Measurements from ENCODE around the gene LTBP1. TPM values are rescaled to one million over a fixed set of nuclear protein-coding genes. Genes with fewer than 3 reads are reported as not detected.
A peak's percentile ranks its signal among the peaks of the same experiment; 100 is the strongest.
"Not testable (repeated sequence)": the region's sequence is repeated elsewhere in the genome, so short reads cannot be mapped to it uniquely, and the experiment has no call there.

Gene LTBP1
- total RNA-seq, 2 donors from 2014 or later = 19.4 to 23.1 TPM

DNA sequence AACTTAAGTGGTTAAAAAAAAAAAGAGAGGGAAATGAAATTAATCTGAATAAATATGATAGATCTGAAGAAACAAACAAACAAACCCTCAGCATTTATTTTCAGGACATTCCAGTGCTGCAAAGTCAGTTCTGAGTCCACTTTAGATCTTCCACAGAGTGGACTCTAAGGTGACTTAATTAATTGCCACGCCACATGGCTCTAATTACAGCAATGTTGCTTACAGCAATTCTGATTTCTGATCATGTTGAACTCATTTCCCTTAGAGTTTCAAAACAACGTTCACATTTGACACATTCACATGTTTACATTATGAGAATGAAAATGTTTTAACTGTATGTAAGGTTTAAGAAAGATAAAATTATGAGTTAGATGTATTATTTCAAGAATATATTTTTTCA, 491.1 kb downstream of the LTBP1 start:
- intact Hi-C loops (cut with DNase I) = no loop called here
- Histone ChIP-seq H3K9me3 (no peaks in the 10 kb centered on the region), H3K4me3 (no peak overlapping the region), H3K9ac (ENCODE audit: low read depth in 2 of 2, low read length in 2 of 2) (no peak overlapping the region), H3K27ac (no peak overlapping the region), H3K4me1 (no peaks in the 10 kb centered on the region), H3K27me3 (no peaks in the 10 kb centered on the region), H3K36me3 (no peaks in the 10 kb centered on the region)
- TF ChIP-seq, protein P1, sequence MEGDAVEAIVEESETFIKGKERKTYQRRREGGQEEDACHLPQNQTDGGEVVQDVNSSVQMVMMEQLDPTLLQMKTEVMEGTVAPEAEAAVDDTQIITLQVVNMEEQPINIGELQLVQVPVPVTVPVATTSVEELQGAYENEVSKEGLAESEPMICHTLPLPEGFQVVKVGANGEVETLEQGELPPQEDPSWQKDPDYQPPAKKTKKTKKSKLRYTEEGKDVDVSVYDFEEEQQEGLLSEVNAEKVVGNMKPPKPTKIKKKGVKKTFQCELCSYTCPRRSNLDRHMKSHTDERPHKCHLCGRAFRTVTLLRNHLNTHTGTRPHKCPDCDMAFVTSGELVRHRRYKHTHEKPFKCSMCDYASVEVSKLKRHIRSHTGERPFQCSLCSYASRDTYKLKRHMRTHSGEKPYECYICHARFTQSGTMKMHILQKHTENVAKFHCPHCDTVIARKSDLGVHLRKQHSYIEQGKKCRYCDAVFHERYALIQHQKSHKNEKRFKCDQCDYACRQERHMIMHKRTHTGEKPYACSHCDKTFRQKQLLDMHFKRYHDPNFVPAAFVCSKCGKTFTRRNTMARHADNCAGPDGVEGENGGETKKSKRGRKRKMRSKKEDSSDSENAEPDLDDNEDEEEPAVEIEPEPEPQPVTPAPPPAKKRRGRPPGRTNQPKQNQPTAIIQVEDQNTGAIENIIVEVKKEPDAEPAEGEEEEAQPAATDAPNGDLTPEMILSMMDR (IDR thresholded peaks at IDR 0.05) = no peak
- no peak for DNase-seq

GRCh38 chr2:33441235-33441810, 494.6 kb downstream of the LTBP1 start:
- peak; percentile 26 for DNase-seq
- Histone ChIP-seq H3K9ac (ENCODE audit: low read depth in 2 of 2, low read length in 2 of 2) (no peak overlapping the region), H3K9me3 (no peaks in the 10 kb centered on the region), H3K4me1 (no peaks in the 10 kb centered on the region), H3K36me3 (no peaks in the 10 kb centered on the region), H3K27me3 (no peaks in the 10 kb centered on the region), H3K27ac (no peak overlapping the region), H3K4me3 (no peak overlapping the region)
- intact Hi-C loops (cut with DNase I) = no loop called here
- TF ChIP-seq, protein P1 (IDR thresholded peaks at IDR 0.05) = peak; percentile 16

- H3K9me3 ChIP-seq; H3K27ac ChIP-seq; DNase-seq; H3K36me3 ChIP-seq; H3K4me1 ChIP-seq; H3K9ac ChIP-seq (ENCODE audit: low read depth in 2 of 2, low read length in 2 of 2); H3K4me3 ChIP-seq; H3K27me3 ChIP-seq; intact Hi-C loops (cut with DNase I): not testable (repeated sequence)
Observed at GRCh38 chr2:33442052-33442451, 495.3 kb downstream of the LTBP1 start.

- no peaks in the 10 kb centered on the region for H3K36me3 ChIP-seq
- intact Hi-C loops (cut with DNase I) = no loop called here
- no peak for DNase-seq
- H3K4me1 ChIP-seq = no peaks in the 10 kb centered on the region
- TF ChIP-seq, protein P1 (IDR thresholded peaks at IDR 0.05) = no peak
- no peak overlapping the region for H3K9ac ChIP-seq (ENCODE audit: low read depth in 2 of 2, low read length in 2 of 2)
- no peak overlapping the region for H3K27ac ChIP-seq
- no peaks in the 10 kb centered on the region for H3K27me3 ChIP-seq
- H3K4me3 ChIP-seq = no peak overlapping the region
- H3K9me3 ChIP-seq = no peaks in the 10 kb centered on the region
Observed at GRCh38 chr2:33442528-33443079, 495.9 kb downstream of the LTBP1 start.

DNA sequence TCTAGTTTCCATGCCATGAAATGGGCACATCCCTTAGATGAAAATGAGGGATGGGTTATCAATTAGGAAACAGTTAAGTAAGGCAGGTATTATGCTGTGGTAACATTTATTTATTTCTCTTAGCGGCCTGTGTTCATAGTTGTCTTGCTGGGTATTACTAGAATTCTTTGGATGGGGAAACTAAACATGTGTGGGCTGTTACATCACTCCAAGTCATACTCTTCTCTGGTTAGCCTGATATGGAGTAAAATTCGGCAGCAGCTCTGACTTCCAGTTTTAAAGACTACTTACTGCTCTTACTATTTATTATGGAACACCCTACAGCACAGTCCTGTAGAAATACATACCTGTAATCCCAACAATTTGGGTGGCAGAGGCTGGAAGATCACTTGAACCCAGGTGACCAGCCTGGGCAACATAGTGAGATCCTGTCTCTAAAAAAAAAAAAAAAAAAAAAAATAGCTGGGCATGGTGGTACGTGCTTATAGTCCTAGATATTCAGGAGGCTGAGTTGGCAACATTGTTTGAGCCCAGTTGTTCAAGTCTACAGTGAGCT, 496.6 kb downstream of the LTBP1 start:
- H3K27ac ChIP-seq = no peak overlapping the region
- DNase-seq = no peak
- intact Hi-C loops (cut with DNase I) = no loop called here
- no peaks in the 10 kb centered on the region for H3K9me3 ChIP-seq
- no peak overlapping the region for H3K4me3 ChIP-seq
- TF ChIP-seq, protein P1 (IDR thresholded peaks at IDR 0.05) = no peak
- H3K36me3 ChIP-seq = no peaks in the 10 kb centered on the region
- H3K27me3 ChIP-seq = no peaks in the 10 kb centered on the region
- H3K9ac ChIP-seq (ENCODE audit: low read depth in 2 of 2, low read length in 2 of 2) = no peak overlapping the region
- H3K4me1 ChIP-seq = no peaks in the 10 kb centered on the region

- Histone ChIP-seq H3K27me3 (no peaks in the 10 kb centered on the region), H3K4me3 (no peak overlapping the region), H3K27ac (no peak overlapping the region), H3K4me1 (no peaks in the 10 kb centered on the region), H3K36me3 (no peaks in the 10 kb centered on the region), H3K9ac (ENCODE audit: low read depth in 2 of 2, low read length in 2 of 2) (no peak overlapping the region), H3K9me3 (no peaks in the 10 kb centered on the region)
- intact Hi-C loops (cut with DNase I) = no loop called here
- TF ChIP-seq, protein P1 (IDR thresholded peaks at IDR 0.05) = no peak
- no peak for DNase-seq
Observed at GRCh38 chr2:33444967-33445366, 498.2 kb downstream of the LTBP1 start.
